GM21619 (cell line): ENCODE data around the gene BSPH1.
"Not testable (repeated sequence)": the region's sequence is repeated elsewhere in the genome, so short reads cannot be mapped to it uniquely, and the experiment has no call there.

Source experiments
- ATAC-seq: cut with Tn5 transposase; IDR thresholded peaks from one replicate; pipeline ENCODE4 v1.9.1; 2021; ENCODE audit not compliant: unreplicated experiment

The BSPH1 gene, protein sequence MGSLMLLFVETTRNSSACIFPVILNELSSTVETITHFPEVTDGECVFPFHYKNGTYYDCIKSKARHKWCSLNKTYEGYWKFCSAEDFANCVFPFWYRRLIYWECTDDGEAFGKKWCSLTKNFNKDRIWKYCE

DNA sequence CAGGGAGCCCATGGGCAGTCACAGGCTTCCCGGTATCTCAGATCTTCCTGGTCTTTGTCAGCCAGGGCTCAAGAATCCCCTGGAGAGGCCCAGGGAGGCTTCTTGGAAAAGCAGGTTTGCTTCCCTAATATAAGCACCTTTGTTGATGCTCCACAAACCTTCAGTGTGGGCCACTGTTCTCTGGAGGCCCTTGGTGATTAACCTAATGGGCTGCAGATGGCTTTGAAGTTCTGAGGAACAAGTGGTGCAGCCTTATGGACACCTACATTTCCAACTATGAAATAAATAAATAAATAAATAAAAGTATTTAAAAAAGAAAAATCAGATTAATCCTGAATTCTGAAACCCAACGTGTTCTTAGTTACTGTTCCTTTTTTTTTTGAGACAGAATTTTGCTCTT lies at the start of gene BSPH1:
BSPH1 (minus strand) TSS at position 101 of the 400 bp plus-strand sequence; CDS start at position 12, 89 bp downstream.
- ATAC-seq = no peak

DNA sequence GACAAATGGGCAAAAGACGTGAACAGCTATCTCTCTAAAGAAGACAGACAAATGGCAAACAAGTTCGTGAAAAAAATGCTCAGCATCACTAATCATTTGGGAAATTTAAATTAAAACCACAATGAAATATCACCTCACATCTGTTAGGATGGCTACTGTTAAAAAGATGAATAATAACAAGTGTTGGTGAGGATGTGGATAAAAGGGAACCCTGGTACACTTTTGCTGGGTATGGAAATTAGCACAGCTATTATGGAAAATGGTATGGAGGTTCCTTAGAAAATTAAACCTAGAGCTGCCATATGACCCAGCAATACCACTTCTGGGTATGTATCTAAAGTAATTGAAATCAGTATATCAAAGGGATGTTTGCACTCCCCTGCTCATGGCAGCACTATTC lies 44.8 kb upstream of the BSPH1 start:
- no peak for ATAC-seq

DNA sequence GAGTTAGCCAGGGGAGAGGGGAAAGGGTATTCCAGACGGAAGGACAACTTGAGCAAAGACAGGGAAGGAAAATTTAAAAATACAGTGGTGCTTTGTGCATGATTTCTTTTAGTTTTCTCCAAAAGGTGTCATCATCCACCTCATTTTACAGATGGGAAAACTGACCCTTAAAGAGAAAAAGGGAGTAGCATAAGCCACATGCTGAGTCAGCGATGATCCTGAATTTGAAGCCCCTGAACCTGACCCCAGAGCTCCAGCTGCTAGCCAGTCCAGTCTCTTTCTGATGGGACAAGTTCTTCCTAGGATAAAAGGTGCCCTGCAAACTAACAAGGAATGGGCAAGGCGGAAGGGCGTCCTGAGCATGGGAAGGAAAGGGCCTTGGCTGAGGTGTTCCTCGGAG lies 41.6 kb upstream of the BSPH1 start:
- ATAC-seq = no peak

DNA sequence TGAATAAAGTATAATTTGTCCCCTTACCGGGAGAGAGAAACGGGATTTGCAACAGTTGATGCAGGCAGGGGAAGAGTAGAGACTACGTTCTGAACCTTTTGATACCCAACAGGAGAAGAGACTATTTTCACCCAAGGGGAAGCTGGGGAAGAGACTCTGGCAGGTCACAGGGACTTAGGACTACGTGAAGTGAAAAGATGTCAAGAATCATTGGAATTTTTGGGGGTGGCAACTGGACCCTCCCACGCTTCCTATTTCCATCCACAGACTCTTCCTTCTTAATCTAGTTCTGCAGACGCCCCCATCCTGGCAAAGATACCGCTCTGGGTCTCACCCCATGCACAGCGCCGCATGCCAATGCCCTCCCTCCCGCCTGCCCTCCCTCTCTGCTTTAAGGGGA lies 38.1 kb upstream of the BSPH1 start:
- no peak for ATAC-seq

DNA sequence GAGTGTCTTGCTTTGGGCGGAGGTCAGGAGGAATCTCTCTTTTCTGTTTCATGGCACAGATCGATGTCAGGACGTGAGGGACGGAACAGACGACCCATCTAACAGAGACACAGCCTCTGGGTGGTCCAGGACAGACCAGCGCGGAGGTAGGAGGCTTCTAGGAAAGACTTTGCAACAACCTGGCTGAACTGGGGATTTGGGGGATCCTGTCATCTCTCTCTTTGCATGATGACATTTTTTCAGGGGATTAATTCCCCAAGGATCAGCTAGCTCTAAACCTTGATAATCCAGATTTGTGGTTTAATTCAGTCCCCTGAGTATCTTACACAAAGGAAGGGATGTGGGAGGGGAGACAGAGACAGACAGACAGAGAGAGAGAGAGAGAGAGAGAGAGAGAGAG lies 37.5 kb upstream of the BSPH1 start:
- ATAC-seq = no peak

DNA sequence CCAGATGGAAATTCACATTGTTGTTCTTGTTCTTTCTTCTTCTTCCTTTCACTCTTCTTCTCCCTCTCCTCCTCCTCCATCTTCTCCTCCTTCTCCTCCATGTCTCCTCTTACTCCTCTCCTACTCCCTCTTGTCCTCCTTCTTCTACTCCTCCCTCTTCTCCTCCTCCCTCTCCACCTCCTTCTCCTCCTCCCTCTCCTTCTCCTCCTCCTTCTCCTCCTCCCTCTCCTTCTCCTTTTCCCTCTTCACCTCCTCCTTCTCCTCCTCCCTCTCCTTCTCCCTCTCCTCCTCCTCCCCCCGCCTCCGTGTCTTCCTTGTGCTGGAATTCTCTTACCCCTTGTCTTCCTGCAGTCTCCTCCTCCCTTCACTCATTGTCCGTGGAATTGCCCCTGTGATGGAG lies 33.5 kb upstream of the BSPH1 start:
- ATAC-seq = no peak

DNA sequence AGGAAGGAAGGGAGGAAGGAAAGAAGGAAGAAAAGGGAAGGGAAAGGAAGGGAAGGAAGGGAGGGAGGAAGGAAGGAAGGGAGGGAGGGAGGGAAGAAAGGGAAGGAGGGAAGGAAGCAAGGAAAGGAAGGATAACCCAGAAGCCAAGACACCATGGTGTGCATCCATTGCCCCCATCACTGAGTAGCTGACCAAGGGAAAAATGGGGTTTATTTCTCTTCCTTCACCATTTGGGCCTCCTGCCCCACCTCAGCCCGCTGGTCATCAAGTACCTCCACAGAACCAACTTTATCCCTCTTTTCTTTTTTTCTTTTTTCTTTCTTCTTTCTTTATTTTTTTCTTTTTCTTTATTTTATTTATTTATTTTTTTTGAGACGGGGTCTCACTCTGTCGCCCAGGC lies 31.5 kb upstream of the BSPH1 start:
- ATAC-seq = no peak

DNA sequence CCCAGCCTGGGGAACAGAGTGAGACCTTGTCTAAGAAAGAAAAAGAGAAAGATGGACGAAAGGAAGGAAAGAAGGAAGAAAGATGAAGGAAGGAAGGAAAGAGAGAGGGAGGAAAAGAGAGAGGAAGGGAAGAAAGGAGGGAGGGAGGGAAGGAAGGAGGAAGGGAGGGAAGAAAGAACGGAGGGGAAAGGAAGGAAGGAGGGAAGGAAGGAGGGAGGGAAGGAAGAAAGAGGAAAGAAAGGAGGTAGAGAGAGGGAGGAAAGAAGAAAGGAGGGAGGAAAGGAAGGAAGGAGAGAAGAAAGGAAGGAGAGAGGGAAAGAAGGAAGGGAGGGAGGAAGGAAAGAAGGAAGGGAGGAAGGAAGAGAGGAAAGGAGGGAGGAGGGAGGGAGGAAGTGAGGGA lies 31.0 kb upstream of the BSPH1 start:
- ATAC-seq = no peak

DNA sequence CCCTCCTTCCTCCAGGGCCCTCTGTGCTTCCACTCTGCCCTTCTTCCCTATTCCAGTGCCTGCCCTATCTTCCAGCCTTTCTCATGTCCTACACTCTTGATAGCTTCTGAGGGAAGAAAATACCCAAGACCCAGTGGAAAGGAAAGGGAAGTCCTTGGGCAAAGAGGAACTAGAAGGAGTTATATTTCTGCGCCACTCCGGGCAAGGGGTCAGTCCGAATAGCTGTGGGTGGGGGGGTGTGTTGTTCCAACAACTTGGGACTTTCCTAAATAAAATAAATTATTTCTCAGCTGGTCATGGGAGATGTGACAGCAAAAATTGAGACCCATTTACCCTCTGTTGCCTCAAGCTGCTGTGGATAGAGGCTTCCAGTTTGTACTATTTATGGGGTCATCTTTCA lies 28.7 kb upstream of the BSPH1 start:
- no peak for ATAC-seq

DNA sequence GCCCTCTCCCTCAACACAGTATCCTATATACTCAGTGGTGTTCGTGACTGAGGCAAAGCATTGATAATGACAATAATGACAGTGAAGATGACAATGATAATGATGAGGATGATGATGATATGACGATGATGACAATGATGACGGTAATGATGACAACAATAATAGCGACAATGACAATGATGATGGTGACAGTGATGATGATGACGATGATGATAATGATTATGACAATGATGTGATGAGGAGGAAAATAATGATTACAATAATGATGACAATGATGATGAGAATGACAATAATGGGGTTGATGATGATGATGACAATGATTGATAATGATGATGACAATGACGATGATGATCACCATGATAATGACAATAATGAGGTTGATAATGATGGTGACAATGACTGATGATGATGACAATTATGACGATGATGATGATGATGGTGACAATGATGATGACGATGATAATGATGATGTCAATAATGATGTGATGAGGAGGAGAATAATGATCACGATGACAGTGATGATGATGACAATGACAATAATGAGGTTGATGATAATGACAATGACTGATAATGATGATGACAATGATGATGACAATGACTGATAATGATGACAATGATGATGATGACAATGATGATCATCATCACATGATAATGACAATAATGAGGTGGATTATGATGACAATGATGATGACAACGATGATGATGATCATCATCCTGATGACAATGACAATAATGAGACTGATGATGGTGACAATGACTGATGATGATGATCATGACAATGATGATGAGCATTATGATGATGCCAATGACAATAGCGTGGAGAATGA lies 19.2 kb upstream of the BSPH1 start:
- ATAC-seq = no peak

DNA sequence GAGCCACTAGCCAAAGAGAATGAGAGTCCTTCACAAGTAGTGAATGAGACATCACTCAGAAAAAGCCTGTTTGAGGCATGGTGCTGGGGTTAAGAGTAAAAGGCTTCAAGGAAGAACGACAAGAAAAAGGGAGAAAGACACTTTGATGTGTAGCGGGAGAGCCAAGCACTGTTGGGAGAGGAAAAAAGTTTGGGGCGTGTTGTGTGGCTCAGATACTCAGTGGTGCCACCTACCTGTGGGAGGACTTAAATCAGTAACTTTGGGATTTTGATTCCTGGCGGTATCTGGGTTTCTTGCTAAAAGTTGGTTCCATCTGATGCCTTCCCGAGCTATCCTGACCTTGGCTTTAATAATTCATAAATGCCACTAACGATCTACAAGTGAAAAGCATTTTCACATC lies 14.8 kb upstream of the BSPH1 start:
- no peak for ATAC-seq

DNA sequence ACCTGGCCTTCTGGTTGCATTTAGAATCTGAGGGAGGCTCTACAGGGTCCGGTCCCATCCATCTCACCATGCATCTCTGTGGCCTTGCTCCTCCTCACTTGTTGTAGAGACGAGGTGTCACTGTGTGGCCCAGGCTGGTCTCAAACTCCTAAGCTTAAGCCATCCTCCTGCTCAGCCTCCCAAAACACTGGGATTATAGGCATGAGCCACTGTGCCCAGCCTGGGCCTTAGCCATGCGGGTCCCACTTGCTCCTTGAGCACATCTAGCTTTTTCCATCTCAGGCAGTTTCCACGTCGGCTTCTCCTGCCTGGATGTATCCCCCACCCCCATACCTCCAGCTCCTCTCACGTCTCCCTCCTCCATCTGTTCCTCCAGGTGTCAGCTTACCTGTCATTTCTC lies 12.3 kb upstream of the BSPH1 start:
- ATAC-seq = no peak

DNA sequence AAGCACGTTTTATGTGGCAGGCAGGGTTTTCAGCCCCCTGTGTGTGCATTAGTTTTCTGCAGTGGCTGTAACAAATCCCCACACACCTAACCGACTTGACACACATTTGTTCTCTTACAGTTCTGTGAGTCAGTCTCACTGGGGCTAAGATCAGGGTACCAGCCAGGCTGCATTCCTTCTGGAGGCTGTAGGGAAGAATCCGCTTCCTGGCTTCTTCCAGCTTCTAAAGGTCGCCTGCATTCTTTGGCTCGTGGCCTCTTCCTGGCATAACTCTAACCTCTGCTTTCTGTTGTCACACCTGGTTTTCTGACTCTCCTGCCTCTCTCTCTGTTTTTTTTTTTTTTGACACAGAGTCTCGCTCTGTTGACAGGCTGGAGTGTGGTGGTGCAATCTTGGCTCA lies 8.9 kb upstream of the BSPH1 start:
- ATAC-seq = no peak

DNA sequence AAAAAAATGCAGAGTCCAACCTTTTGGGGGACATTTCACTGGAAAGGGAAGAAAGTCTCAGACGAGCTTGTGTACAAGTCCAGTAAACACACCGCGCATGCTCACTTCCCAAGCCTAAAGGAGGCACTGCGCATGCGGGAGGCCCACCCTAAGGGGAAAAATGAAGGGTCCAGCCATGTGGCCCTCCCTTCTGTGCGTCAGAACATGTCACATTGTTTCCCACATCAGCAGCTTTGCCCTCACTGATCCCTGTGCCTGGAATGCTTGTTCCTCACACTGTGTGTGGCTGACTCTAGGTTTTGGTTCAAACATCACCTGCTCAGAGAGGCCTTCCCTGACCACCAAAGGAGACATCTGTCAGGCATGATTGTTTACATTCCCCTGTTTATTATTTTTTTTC lies 6.8 kb upstream of the BSPH1 start:
- no peak for ATAC-seq

DNA sequence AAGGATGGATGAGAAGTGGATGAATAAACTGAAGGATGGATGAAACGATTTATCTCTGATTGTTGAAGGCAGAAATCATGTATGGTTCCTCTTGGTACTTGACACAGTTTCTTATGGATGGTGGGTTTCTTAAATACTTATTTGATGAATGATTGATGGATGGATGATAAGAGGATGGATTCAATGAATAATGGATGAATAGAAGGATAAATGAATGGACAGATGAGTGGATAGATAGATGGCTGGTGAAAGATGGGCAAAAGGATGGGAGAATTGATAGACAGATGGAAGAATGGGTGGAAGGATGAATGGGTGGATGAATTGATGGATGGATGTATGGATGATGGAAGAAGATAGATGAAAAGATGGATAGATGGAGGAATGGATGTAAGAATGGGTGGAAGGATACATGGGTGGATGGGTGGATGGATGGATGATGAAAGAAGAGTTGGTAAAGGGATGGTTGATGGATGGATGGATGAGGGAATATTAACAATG lies 4.3 kb upstream of the BSPH1 start:
- ATAC-seq = no peak

DNA sequence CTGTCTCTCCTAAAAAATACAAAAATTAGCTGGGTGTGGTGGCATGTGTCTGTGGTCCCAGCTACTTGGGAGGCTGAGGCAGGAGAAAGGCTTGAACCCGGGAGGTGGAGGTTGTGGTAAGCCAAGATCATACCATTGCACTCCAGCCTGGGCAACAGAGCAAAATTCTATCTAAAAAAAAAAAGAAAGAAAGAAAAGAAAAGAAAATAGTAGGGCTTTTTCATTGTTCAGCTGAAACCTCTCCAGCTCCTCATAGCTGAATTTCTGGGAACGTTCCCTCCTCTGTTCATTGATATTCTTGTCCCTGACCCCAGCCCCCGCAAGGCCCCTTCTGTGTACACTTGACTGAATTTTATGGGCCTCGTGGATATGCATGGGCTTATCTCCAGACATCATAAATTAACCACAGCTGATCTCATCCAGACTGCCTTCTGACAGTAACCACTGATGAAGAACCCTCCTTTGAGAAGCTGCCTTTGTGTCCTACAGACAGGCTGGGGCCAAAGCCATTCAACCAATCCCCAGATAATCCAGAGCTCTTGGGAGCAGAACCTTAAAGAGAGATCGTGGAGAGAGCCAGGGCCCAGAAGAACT lies 2.3 kb upstream of the BSPH1 start, which contains the start of gene ELSPBP1:
ELSPBP1 (plus strand) TSS at position 424 of the 594 bp plus-strand sequence. CDS start 14,036 bp downstream, outside the sequence.
- no peak for ATAC-seq

DNA sequence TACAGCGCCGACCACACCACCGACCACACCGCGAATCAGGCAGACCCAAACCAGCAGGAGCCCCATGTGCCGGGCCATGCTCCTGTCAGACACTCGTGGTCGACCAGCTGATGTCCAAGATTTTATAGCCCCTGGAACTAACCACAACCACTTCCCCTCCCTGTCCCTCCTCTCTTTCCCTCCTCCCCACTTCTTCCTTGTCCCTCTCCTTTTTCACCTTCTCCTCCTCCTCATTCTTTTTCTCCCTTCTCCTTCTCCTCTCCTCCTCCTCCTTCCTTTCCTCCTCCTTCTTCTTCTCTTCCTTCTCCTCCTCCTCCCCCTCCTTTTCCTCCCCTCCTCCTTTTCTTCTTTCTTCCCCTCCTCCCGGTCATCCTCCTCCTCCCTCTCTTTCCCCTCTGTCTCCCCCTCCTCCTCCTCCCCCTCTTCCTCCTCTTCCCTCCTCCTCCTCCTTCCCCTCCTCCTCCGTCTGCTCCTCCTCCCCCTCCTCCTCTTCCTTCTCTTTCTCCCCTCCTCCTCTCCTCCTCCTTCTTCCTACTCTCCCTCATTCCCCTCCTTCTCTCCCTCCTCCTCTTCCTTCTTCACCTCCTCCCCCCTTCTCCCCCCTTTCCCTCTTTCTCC lies 670 bp downstream of the BSPH1 start:
- ATAC-seq = no peak

DNA sequence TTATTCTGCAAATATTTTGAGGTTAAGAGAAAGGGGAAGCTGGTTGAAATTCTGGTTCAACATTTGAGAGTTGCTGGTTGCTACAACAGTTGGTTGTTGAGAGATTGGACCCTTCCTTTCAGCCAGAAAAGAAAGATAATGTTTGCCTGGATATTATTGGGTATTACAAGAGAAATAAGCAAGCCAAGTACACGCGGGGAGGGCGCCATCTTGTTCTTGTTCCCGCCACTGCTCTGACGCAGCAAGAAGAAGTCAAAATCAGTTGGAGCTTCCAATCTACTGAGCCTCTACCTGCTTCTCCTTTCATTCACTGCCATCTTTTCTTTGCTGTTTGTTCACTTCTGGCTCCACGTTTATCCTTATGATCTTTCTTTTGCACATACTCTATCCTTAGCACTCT lies 18.4 kb downstream of the BSPH1 start:
- no peak for ATAC-seq

DNA sequence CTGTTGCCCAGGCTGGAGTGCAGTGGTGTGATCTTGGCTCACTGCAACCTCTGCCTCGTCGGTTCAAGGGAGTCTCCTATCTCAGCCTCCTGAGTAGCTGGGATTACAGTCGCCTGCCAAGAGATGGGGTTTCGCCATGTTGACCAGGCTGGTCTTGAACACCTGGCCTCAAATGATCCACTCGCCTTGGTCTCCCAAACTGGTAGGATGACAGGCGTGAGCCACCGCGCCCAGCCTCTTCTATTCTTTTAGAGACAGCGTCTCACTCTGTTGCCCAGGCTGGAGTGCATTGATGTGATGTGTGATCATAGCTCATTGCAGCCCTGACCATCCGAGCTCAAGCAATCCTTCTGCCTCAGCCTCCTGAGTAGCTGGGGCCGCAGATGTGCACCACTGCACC lies 36.0 kb downstream of the BSPH1 start:
- not testable (repeated sequence) for ATAC-seq

DNA sequence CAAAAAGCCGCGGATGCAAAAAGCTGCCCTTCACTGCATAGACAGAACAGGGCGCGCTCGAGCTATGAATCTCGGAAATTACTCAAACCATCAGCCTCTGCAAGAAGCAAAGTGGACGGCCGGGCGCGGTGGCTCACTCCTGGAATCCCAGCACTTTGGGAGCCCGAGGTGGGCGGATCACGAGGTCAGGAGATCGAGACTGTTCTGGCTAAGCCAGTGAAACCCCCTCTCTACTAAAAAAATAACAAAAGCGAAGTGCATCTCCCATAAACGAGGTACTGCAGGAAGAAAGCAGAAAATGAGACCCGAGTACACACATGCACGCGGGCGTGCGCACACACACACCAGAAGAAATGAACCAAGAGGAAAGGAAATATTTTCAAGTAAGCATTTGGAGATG lies 39.8 kb downstream of the BSPH1 start:
- ATAC-seq = not testable (repeated sequence)

DNA sequence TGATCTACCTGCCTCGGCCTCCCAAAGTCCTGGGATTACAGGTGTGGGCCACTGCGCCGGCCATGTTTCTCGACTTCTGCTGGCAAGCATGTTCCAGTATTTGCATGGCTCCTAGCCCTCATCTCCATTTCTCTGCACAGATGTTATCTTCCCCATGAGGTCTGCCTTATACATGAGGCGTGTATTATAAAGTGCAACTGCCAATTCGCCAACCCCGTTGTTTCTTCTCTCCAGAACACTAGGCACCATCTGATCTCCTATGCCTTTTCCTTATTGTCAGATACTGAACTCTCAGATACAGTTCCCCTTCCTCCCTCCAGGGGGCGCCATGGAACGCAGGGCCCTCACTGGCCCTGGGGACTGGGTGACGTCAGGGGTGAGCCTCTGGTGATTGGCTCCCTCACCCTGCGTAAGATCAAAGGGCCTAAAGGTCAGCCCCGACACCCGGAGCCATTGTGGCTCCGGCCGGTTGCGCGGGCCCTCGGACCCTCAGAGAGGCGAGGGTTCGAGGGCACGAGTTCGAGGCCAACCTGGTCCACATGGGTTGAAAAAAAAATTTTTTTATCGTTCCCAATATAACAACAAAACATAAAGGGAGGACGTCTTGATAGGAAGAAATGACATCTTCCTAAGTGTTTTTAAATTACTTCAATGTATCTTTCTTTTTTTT lies 42.0 kb downstream of the BSPH1 start:
- not testable (repeated sequence) for ATAC-seq
